Fibroblast of villous mesenchyme (primary cell): ENCODE data around the gene KIAA0930. TPM values are rescaled to one million over a fixed set of nuclear protein-coding genes. Genes with fewer than 3 reads are reported as not detected.

ENCODE experiments used
- DNase-seq: peaks from one replicate; pipeline ENCODE4 v3.0.0-alpha.2; 2010; ENCODE audit warnings: low read depth
- H3K4me3 ChIP-seq: 2 replicates; pipeline ENCODE4 v1.5.1; 2011; ENCODE audit warnings: low read depth, mild to moderate bottlenecking, low read length
- CTCF ChIP-seq: IDR thresholded peaks from 2 replicates; pipeline ENCODE4 v1.5.1; 2012; ENCODE audit warnings: low read depth, mild to moderate bottlenecking, low read length; ENCODE audit not compliant: insufficient read depth
- total RNA-seq: library from RNA; depleted of rRNA; stranded (reverse); fragments of >200 nt; gene quantifications from 2 replicates; pipeline ENCODE4 v1.2.3, GENCODE V29; 2012

The KIAA0930 gene
- total RNA-seq, 1 donor, result 44.5 TPM

GRCh38 chr22:45253039-45253641 lies 12.4 kb upstream of the KIAA0930 start:
- no peak for DNase-seq
- no peak for TF ChIP-seq CTCF

GRCh38 chr22:45251825-45252224 lies 11.1 kb upstream of the KIAA0930 start:
- no peak overlapping the region for H3K4me3 ChIP-seq
- DNase-seq, result no peak
- no peak for TF ChIP-seq CTCF

More at GRCh38 chr22:45253039-45253641, 12.4 kb upstream of the KIAA0930 start:
- H3K4me3 ChIP-seq, result no peak overlapping the region

GRCh38 chr22:45248832-45249561 lies 8.3 kb upstream of the KIAA0930 start:
- H3K4me3 ChIP-seq, result no peak overlapping the region
- no peak for TF ChIP-seq CTCF
- DNase-seq, result no peak

GRCh38 chr22:45246060-45246985 lies 5.6 kb upstream of the KIAA0930 start:
- no peak overlapping the region for H3K4me3 ChIP-seq
- peak; percentile 99 for DNase-seq
- TF ChIP-seq CTCF, result no peak

GRCh38 chr22:45244916-45245315 lies 4.2 kb upstream of the KIAA0930 start:
- DNase-seq, result no peak
- no peak for TF ChIP-seq CTCF
- H3K4me3 ChIP-seq, result no peak overlapping the region

- no peak for DNase-seq
- peak; percentile 25 for TF ChIP-seq CTCF
- H3K4me3 ChIP-seq, result no peak overlapping the region
These were observed 2.1 kb upstream of the KIAA0930 start for GRCh38 chr22:45242778-45243191.
